H1 (cell line): Measurements from ENCODE around the gene CAMSAP1. TPM values are rescaled to one million over a fixed set of nuclear protein-coding genes. Genes with fewer than 3 reads are reported as not detected.
"Not testable (repeated sequence)": the region's sequence is repeated elsewhere in the genome, so short reads cannot be mapped to it uniquely, and the experiment has no call there.

ENCODE experiments used
- CTCF ChIA-PET: fragments of 300-600 bp; sonication (Branson Sonifier 250); formaldehyde crosslinking; loops from one replicate; lab custom pipeline; 2021; ENCODE audit not compliant: partially characterized antibody; lab: Charles Lee
- POLR2A ChIA-PET: fragments of 300-600 bp; sonication (Branson Sonifier 250); formaldehyde crosslinking; loops from one replicate; lab custom pipeline; 2021; ENCODE audit warnings: inconsistent platforms; ENCODE audit not compliant: partially characterized antibody; lab: Charles Lee
- DNase-seq, 2 experiments: peaks; one replicate each; pipeline versions ENCODE4 v3.0.0 to v3.0.0-alpha.2; 2010 to 2022; ENCODE audit warnings: low spot score in 2 of 2, low read depth in 1 of 2, mixed read lengths in 1 of 2
- FAIRE-seq: peaks from 2 replicates; lab custom pipeline; 2011; peaks lifted over from hg19 to GRCh38; lab: Jason Lieb, UNC
- H2AFZ ChIP-seq: 2 replicates; pipeline ENCODE4 v1.8.1; 2012; ENCODE audit warnings: low read length, inconsistent platforms
- H2AK5ac ChIP-seq: 2 replicates; pipeline ENCODE4 v1.6.1; 2013; ENCODE audit warnings: low read depth, low read length
- H2BK120ac ChIP-seq: replicated peaks from 2 replicates; pipeline ENCODE3; 2013; ENCODE audit warnings: low read depth, low read length, inconsistent platforms
- H2BK12ac ChIP-seq: 2 replicates; pipeline ENCODE4 v1.6.1; 2013; ENCODE audit warnings: low read depth, low read length
- H2BK15ac ChIP-seq: 2 replicates; pipeline ENCODE4 v1.6.1; 2013; ENCODE audit warnings: low read length
- H2BK20ac ChIP-seq: 2 replicates; pipeline ENCODE4 v1.6.1; 2013; ENCODE audit warnings: low read length
- H2BK5ac ChIP-seq: 2 replicates; pipeline ENCODE4 v1.6.1; 2013; ENCODE audit warnings: low read depth, low read length
- H3K14ac ChIP-seq: 2 replicates; pipeline ENCODE4 v1.6.1; 2013; ENCODE audit warnings: inconsistent platforms; ENCODE audit not compliant: insufficient read length
- H3K18ac ChIP-seq: 2 replicates; pipeline ENCODE4 v1.6.1; 2013; ENCODE audit warnings: low read length; ENCODE audit errors: extremely low read depth
- H3K23ac ChIP-seq: 2 replicates; pipeline ENCODE4 v1.6.1; 2013; ENCODE audit warnings: inconsistent platforms; ENCODE audit not compliant: insufficient read length
- H3K23me2 ChIP-seq: 2 replicates; pipeline ENCODE4 v1.6.1; 2013; ENCODE audit warnings: low read depth, low read length
- H3K27ac ChIP-seq: 2 replicates; pipeline ENCODE4 v1.6.1; 2011; ENCODE audit warnings: low read depth, low read length, inconsistent platforms
- H3K27me3 ChIP-seq, 4 experiments: replicated peaks in 1 of 4; 1 replicate in 1 of 4; 2 replicates in 3 of 4; pipeline versions ENCODE4 v1.6.1 to v1.8.1; 2011 to 2013; ENCODE audit warnings: low read length in 3 of 4, mild to moderate bottlenecking in 3 of 4, inconsistent platforms in 2 of 4, mixed read lengths in 2 of 4, moderate library complexity in 1 of 4; ENCODE audit not compliant: control insufficient read depth in 3 of 4, insufficient read depth in 3 of 4; ENCODE audit errors: extremely low read depth in 1 of 4
- H3K36me3 ChIP-seq, 4 experiments: 2 replicates each; pipeline versions ENCODE4 v1.6.1 to v1.8.1; 2011 to 2013; ENCODE audit warnings: mild to moderate bottlenecking in 4 of 4, low read length in 3 of 4, moderate library complexity in 2 of 4, control low read depth in 1 of 4, inconsistent platforms in 1 of 4; ENCODE audit not compliant: insufficient read depth in 4 of 4, control insufficient read depth in 2 of 4
- H3K4ac ChIP-seq: replicated peaks from 2 replicates; pipeline ENCODE3; 2013; ENCODE audit warnings: low read length, low read depth, mixed read lengths, inconsistent platforms; ENCODE audit not compliant: insufficient read length
- H3K4me1 ChIP-seq, 4 experiments: replicated peaks in 1 of 4; 1 replicate in 1 of 4; 2 replicates in 3 of 4; pipeline versions ENCODE4 v1.6.1 to v1.8.1; 2011 to 2013; ENCODE audit warnings: low read length in 3 of 4, inconsistent platforms in 2 of 4, mixed read lengths in 1 of 4; ENCODE audit not compliant: insufficient read depth in 4 of 4, control insufficient read depth in 3 of 4
- H3K4me2 ChIP-seq, 2 experiments: 2 replicates each; pipeline versions ENCODE4 v1.6.1 to v1.8.1; 2011 to 2013; ENCODE audit warnings: low read depth in 2 of 2, low read length in 2 of 2, control low read depth in 1 of 2, inconsistent platforms in 1 of 2, mild to moderate bottlenecking in 1 of 2; ENCODE audit not compliant: insufficient read depth in 1 of 2
- H3K4me3 ChIP-seq, 4 experiments: fragments of 200-600, 300-600 bp in 1 of 4; sonication (generic), shearing (Covaris generic), sonication (Bioruptor Twin) in 1 of 4; 2 replicates each; pipeline versions ENCODE4 v1.5.1 to v1.8.1; 2011 to 2016; ENCODE audit warnings: low read length in 4 of 4, low read depth in 3 of 4, control low read depth in 2 of 4, inconsistent platforms in 2 of 4, mild to moderate bottlenecking in 2 of 4, mixed read lengths in 1 of 4, moderate library complexity in 1 of 4; ENCODE audit not compliant: insufficient read depth in 2 of 4; ENCODE audit errors: extremely low read depth in 1 of 4
- H3K56ac ChIP-seq: replicated peaks from 2 replicates; pipeline ENCODE3; 2013; ENCODE audit warnings: low read depth, mild to moderate bottlenecking, mixed read lengths, low read length, inconsistent platforms; ENCODE audit not compliant: insufficient read length
- H3K79me1 ChIP-seq: 2 replicates; pipeline ENCODE4 v1.6.1; 2013; ENCODE audit warnings: low read depth, low read length, control low read depth
- H3K79me2 ChIP-seq, 2 experiments: 2 replicates each; pipeline versions ENCODE4 v1.6.1 to v1.8.1; 2012 to 2013; ENCODE audit warnings: low read length in 2 of 2, mild to moderate bottlenecking in 2 of 2, inconsistent platforms in 1 of 2; ENCODE audit not compliant: insufficient read depth in 2 of 2, control insufficient read depth in 1 of 2
- H3K9ac ChIP-seq, 4 experiments: replicated peaks in 1 of 4; 1 replicate in 1 of 4; 2 replicates in 3 of 4; pipeline versions ENCODE4 v1.6.1 to v1.8.1; 2011 to 2013; ENCODE audit warnings: low read depth in 3 of 4, low read length in 3 of 4, control low read depth in 2 of 4, mild to moderate bottlenecking in 2 of 4, moderate library complexity in 2 of 4, inconsistent platforms in 1 of 4; ENCODE audit errors: extremely low read depth in 1 of 4
- H3K9me3 ChIP-seq, 2 experiments: 2 replicates each; pipeline versions ENCODE4 v1.6.1 to v1.8.1; 2012 to 2013; ENCODE audit warnings: mild to moderate bottlenecking in 2 of 2, moderate library complexity in 2 of 2, control low read depth in 1 of 2, inconsistent platforms in 1 of 2, low read depth in 1 of 2, low read length in 1 of 2, mixed read lengths in 1 of 2; ENCODE audit not compliant: insufficient read depth in 2 of 2
- H4K20me1 ChIP-seq, 2 experiments: replicated peaks in 1 of 2; 2 replicates each; pipeline versions ENCODE3 to v1.8.1; 2011 to 2013; ENCODE audit warnings: inconsistent platforms in 2 of 2, low read length in 2 of 2, mild to moderate bottlenecking in 1 of 2; ENCODE audit not compliant: insufficient read depth in 2 of 2, control insufficient read depth in 1 of 2
- H4K5ac ChIP-seq: 2 replicates; pipeline ENCODE4 v1.6.1; 2013; ENCODE audit warnings: low read length, low read depth, mixed read lengths, inconsistent platforms; ENCODE audit not compliant: insufficient read length
- H4K8ac ChIP-seq: 2 replicates; pipeline ENCODE4 v1.8.0; 2013; ENCODE audit warnings: mild to moderate bottlenecking, moderate library complexity, low read length, inconsistent platforms; ENCODE audit not compliant: insufficient read depth; ENCODE audit errors: extremely low read depth
- H4K91ac ChIP-seq: replicated peaks from 2 replicates; pipeline ENCODE3; 2013; ENCODE audit warnings: low read length, mixed read lengths, inconsistent platforms; ENCODE audit not compliant: insufficient read length
- WGBS, 2 experiments: shearing (Covaris generic) in 1 of 2; methylation state at CpG; one replicate each; pipeline versions ENCODE4 v1.1.6 to v1.1.7; 2013 to 2015; ENCODE audit warnings: low lambda C conversion rate in 2 of 2, mixed read lengths in 2 of 2, inconsistent platforms in 1 of 2, low coverage in 1 of 2, missing lambda C conversion rate in 1 of 2; ENCODE audit not compliant: insufficient replicate concordance in 2 of 2, insufficient coverage in 1 of 2, insufficient read length in 1 of 2; ENCODE audit errors: extremely low coverage in 1 of 2, missing lambda C conversion rate in 1 of 2; 5-methylcytosine and 5-hydroxymethylcytosine counted together
- polyA plus RNA-seq, 7 experiments: library from polyadenylated mRNA; depleted of rRNA in 3 of 7; stranded (reverse) in 5 of 7; unstranded in 2 of 7; fragments of >200 nt in 5 of 7; fragments of 200-250 nt in 2 of 7; gene quantifications; 1 replicate in 5 of 7; 2 replicates in 1 of 7; 4 replicates in 1 of 7; pipeline versions ENCODE4 v1.2.1 to v1.2.3, GENCODE V29; 2011 to 2013; ENCODE audit warnings: missing spikeins in 2 of 7, mixed read lengths in 2 of 7
- total RNA-seq: library from RNA; stranded (reverse); fragmentation: NEBNext Ultra II Directional; extraction: Animal tissue kit (Norgen Biotek cat#: 25700); gene quantifications from 2 replicates; pipeline ENCODE4 v1.2.1, GENCODE V29; 2021

The CAMSAP1 gene
- total and polyA plus RNA-seq, 2 of the 8 experiments (the other 6 are each of a cell fraction or from before 2014, with no cell fraction given), result 13.4 to 44.0 TPM

DNA sequence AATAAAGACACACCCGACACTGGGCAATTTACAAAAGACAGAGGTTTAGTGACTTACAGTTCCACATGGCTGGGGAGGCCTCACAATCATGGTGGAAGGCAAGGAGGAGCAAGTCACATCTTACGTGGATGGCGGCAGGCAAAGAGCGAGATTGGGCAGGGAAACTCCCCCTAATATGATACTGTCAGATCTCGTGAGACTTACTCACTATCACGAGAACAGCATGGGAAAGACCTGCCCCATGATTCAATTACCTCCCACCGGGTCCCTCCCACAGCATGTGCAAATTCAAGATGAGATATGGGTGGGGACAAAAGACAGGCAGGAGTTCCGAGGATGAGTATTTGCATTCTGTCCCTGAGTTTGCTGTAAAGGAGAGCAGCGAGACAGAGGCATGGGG, 3.9 kb upstream of the CAMSAP1 start:
- H3K27ac ChIP-seq, H2BK12ac ChIP-seq, H3K18ac ChIP-seq, H2BK15ac ChIP-seq, H3K56ac ChIP-seq, H3K14ac ChIP-seq, H3K4me2 ChIP-seq, H3K4me1 ChIP-seq, H3K27me3 ChIP-seq, H3K4ac ChIP-seq, H3K23ac ChIP-seq, H2AFZ ChIP-seq, H3K9ac ChIP-seq, H4K20me1 ChIP-seq, H2BK20ac ChIP-seq, H3K79me1 ChIP-seq, H4K8ac ChIP-seq, H2BK5ac ChIP-seq, H3K23me2 ChIP-seq, DNase-seq, FAIRE-seq, H4K91ac ChIP-seq, H3K4me3 ChIP-seq, H2AK5ac ChIP-seq, H2BK120ac ChIP-seq, H4K5ac ChIP-seq, CTCF ChIA-PET: not testable (repeated sequence)
- WGBS, 2 experiments, result 95% methylated on average over 9 of the region's 9 CpGs; no CpG with 5 or more reads in 1 of the 2 experiments
- Histone ChIP-seq H3K79me2 (peaks cover 3 to 14% of the 10 kb centered on the region in 2 experiments), H3K36me3 (peaks cover 10 to 40% (median 27%) of the 10 kb centered on the region in 4 experiments), H3K9me3 (peaks cover 23 to 29% of the 10 kb centered on the region in 2 experiments)
- POLR2A ChIA-PET, result interaction anchor here (1.1 kb wide), 1 partner anchor 14 kb away, joined by 3 read pairs; no protein-coding TSS in a partner anchor
